ENCODE results near the gene DNAJC17. TPM values are rescaled to one million over a fixed set of nuclear protein-coding genes. Genes with fewer than 3 reads are reported as not detected.
A peak's percentile ranks its signal among the peaks of the same experiment; 100 is the strongest.

The DNAJC17 gene
- total and polyA plus RNA-seq, 2 of the 13 experiments (the other 11 are each of a cell fraction or from before 2014, with no cell fraction given) = 22.2 to 26.5 TPM

DNA sequence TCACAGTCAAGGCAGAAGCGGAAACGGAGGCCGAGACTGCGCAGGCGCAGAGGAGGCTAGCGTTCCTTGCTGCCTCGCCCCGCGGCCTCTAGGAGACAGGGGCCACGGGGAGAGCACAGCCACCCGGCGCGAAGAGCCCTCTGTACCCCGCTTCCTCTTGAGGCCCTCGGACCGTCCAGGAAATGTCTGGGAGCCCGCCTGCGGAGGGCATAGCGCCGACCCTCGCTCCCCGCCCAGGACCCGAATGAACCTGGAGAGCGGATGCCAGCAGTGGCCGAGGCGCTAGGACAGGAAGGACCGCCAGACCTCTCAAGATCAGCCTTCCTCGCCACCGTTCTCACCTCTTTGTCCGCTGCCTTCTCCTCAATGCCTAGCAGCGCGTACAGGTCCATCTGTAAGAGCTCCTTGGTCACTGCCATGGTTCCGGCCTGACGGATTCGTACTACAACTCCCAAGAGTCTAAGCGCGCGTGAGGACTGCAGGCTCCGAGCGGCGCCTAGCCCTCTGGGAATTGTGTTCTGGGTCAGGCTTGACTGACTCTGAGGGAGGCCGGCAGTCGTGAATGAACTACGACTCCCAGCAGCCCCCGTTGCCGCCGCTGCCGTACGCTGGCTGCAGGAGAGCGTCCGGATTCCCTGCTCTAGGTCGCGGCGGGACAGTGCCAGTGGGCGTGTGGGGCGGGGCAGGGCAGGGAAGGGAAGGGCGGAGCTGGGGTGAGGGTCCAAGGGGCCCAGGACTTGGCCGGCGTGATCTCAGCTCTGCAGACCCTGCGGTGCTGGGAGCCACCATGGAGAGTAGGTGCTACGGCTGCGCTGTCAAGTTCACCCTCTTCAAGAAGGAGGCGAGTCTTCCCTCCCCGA, at the start of gene DNAJC17, which contains the start of gene ZFYVE19 (continued):
- TF ChIP-seq, protein P1, sequence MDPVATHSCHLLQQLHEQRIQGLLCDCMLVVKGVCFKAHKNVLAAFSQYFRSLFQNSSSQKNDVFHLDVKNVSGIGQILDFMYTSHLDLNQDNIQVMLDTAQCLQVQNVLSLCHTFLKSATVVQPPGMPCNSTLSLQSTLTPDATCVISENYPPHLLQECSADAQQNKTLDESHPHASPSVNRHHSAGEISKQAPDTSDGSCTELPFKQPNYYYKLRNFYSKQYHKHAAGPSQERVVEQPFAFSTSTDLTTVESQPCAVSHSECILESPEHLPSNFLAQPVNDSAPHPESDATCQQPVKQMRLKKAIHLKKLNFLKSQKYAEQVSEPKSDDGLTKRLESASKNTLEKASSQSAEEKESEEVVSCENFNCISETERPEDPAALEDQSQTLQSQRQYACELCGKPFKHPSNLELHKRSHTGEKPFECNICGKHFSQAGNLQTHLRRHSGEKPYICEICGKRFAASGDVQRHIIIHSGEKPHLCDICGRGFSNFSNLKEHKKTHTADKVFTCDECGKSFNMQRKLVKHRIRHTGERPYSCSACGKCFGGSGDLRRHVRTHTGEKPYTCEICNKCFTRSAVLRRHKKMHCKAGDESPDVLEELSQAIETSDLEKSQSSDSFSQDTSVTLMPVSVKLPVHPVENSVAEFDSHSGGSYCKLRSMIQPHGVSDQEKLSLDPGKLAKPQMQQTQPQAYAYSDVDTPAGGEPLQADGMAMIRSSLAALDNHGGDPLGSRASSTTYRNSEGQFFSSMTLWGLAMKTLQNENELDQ (CRISPR knock-in tag; IDR thresholded peaks at IDR 0.05; ENCODE audit: borderline replicate concordance) = no peak
- TF ChIP-seq ZNF282 (IDR thresholded peaks at IDR 0.05; ENCODE audit: partially characterized antibody) (no peak), KAT8 (CRISPR knock-in tag; IDR thresholded peaks at IDR 0.05) (peak; percentile 82), TARDBP (CRISPR knock-in tag; IDR thresholded peaks at IDR 0.05) (peak; percentile 80), ZNF333 (CRISPR knock-in tag; IDR thresholded peaks at IDR 0.05; ENCODE audit: borderline replicate concordance) (peak; percentile 24; the same call in 1 of the 2 replicates), REXO4 (CRISPR knock-in tag; IDR thresholded peaks at IDR 0.05; ENCODE audit: borderline replicate concordance) (no peak), RBM22 (optimal IDR thresholded peaks at IDR 0.05; ENCODE audit: low read length) (no peak), SRSF1 (optimal IDR thresholded peaks at IDR 0.05; ENCODE audit: low read depth, low read length) (peak; percentile 44), ZNF468 (CRISPR knock-in tag; IDR thresholded peaks at IDR 0.05) (0 out of 2 replicates have a peak, but pooled peaks have one; percentile 37), ZNF792 (CRISPR knock-in tag; IDR thresholded peaks at IDR 0.05) (no peak; the same call in 1 of the 2 replicates), FLYWCH1 (CRISPR knock-in tag; IDR thresholded peaks at IDR 0.05) (no peak), NCOR1 (IDR thresholded peaks at IDR 0.05; ENCODE audit: borderline replicate concordance, low read length) (peak; percentile 30; the same call in 1 of the 2 replicates), SIN3A (IDR thresholded peaks at IDR 0.05; ENCODE audit: borderline replicate concordance, low read depth, low read length) (peak; percentile 29; the same call in 1 of the 2 replicates), TEAD3 (CRISPR knock-in tag; optimal IDR thresholded peaks at IDR 0.05; ENCODE audit: borderline replicate concordance) (peak; percentile 29), ARID2 (CRISPR knock-in tag; IDR thresholded peaks at IDR 0.05; ENCODE audit: borderline replicate concordance) (0 out of 2 replicates have a peak, but pooled peaks have one; percentile 75), CAMTA2 (CRISPR knock-in tag; IDR thresholded peaks at IDR 0.05; ENCODE audit: borderline replicate concordance) (no peak; the same call in 1 of the 2 replicates), NFIB (CRISPR knock-in tag; IDR thresholded peaks at IDR 0.05; ENCODE audit: borderline replicate concordance) (no peak)
- TF ChIP-seq, protein P2, sequence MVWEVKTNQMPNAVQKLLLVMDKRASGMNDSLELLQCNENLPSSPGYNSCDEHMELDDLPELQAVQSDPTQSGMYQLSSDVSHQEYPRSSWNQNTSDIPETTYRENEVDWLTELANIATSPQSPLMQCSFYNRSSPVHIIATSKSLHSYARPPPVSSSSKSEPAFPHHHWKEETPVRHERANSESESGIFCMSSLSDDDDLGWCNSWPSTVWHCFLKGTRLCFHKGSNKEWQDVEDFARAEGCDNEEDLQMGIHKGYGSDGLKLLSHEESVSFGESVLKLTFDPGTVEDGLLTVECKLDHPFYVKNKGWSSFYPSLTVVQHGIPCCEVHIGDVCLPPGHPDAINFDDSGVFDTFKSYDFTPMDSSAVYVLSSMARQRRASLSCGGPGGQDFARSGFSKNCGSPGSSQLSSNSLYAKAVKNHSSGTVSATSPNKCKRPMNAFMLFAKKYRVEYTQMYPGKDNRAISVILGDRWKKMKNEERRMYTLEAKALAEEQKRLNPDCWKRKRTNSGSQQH (CRISPR knock-in tag; IDR thresholded peaks at IDR 0.05; ENCODE audit: low read depth) = no peak; the same call in 1 of the 2 replicates
- TF ChIP-seq, protein P3, sequence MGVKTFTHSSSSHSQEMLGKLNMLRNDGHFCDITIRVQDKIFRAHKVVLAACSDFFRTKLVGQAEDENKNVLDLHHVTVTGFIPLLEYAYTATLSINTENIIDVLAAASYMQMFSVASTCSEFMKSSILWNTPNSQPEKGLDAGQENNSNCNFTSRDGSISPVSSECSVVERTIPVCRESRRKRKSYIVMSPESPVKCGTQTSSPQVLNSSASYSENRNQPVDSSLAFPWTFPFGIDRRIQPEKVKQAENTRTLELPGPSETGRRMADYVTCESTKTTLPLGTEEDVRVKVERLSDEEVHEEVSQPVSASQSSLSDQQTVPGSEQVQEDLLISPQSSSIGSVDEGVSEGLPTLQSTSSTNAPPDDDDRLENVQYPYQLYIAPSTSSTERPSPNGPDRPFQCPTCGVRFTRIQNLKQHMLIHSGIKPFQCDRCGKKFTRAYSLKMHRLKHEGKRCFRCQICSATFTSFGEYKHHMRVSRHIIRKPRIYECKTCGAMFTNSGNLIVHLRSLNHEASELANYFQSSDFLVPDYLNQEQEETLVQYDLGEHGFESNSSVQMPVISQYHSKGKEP (CRISPR knock-in tag; IDR thresholded peaks at IDR 0.05) = no peak; the same call in 1 of the 2 replicates
- TF ChIP-seq, protein P4, sequence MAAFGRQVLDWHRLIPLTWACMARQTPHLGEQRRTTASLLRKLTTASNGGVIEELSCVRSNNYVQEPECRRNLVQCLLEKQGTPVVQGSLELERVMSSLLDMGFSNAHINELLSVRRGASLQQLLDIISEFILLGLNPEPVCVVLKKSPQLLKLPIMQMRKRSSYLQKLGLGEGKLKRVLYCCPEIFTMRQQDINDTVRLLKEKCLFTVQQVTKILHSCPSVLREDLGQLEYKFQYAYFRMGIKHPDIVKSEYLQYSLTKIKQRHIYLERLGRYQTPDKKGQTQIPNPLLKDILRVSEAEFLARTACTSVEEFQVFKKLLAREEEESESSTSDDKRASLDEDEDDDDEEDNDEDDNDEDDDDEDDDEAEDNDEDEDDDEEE (CRISPR knock-in tag; IDR thresholded peaks at IDR 0.05) = peak; percentile 77; the same call in 1 of the 2 replicates
- TF ChIP-seq, protein P5, sequence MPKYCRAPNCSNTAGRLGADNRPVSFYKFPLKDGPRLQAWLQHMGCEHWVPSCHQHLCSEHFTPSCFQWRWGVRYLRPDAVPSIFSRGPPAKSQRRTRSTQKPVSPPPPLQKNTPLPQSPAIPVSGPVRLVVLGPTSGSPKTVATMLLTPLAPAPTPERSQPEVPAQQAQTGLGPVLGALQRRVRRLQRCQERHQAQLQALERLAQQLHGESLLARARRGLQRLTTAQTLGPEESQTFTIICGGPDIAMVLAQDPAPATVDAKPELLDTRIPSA (CRISPR knock-in tag; IDR thresholded peaks at IDR 0.05; ENCODE audit: borderline replicate concordance) = no peak

All from HepG2 (cell line).